Measurements from ENCODE around the gene UTS2B. TPM values are rescaled to one million over a fixed set of nuclear protein-coding genes. Genes with fewer than 3 reads are reported as not detected.

The UTS2B gene
- total and polyA plus RNA-seq, 12 donors = 0.07 to 0.69 (median 0.43) TPM; not detected in 5

DNA sequence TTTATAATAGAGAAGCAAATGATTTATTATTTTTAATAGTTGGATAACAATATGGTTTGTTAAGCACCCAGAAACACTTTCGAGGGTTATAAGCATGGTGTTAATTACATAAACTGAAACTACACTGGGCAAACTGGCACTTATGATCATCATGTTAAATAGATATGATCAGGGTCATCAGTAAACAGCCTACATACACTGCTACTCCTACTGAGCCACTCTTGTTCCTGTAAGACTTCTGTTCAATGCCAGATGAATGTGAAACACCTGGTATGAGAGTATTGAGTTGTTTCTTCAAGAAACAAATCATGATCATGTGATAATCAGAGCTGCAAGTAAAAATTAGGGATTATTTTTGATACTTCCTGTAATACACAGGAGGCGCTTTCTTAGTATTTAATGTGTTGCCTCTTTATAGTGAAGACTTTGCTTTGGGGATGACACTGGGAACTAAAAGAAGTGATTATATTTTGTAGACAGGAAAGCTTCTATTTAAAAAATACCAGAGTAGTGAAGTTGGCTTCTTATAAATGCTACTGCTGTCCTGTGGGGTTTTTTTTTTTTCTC is 32.3 kb upstream of the UTS2B start:
- H3K4me3 ChIP-seq = no peak overlapping the region
- H3K9me3 ChIP-seq (replicated peaks in 1 of 3) = no peaks in the 10 kb centered on the region
- 88 to 95% (median 90%) methylated on average over 2 of the region's 2 CpGs for WGBS, 4 donors
- no peaks in the 10 kb centered on the region for H3K27me3 ChIP-seq
- H3K4me1 ChIP-seq (replicated peaks in 1 of 2) = no peaks in the 10 kb centered on the region
- no peak overlapping the region for H3K27ac ChIP-seq
- no peak for DNase-seq
- intact Hi-C loops (cut with DNase I) = no loop called here
- TF ChIP-seq, protein P1, sequence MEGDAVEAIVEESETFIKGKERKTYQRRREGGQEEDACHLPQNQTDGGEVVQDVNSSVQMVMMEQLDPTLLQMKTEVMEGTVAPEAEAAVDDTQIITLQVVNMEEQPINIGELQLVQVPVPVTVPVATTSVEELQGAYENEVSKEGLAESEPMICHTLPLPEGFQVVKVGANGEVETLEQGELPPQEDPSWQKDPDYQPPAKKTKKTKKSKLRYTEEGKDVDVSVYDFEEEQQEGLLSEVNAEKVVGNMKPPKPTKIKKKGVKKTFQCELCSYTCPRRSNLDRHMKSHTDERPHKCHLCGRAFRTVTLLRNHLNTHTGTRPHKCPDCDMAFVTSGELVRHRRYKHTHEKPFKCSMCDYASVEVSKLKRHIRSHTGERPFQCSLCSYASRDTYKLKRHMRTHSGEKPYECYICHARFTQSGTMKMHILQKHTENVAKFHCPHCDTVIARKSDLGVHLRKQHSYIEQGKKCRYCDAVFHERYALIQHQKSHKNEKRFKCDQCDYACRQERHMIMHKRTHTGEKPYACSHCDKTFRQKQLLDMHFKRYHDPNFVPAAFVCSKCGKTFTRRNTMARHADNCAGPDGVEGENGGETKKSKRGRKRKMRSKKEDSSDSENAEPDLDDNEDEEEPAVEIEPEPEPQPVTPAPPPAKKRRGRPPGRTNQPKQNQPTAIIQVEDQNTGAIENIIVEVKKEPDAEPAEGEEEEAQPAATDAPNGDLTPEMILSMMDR (IDR thresholded peaks at IDR 0.05) = no peak
- TF ChIP-seq POLR2A (IDR thresholded peaks at IDR 0.05) = no peak
- peaks cover 0 to 35% of the 10 kb centered on the region in 2 donors for H3K36me3 ChIP-seq (replicated peaks in 1 of 2)

DNA sequence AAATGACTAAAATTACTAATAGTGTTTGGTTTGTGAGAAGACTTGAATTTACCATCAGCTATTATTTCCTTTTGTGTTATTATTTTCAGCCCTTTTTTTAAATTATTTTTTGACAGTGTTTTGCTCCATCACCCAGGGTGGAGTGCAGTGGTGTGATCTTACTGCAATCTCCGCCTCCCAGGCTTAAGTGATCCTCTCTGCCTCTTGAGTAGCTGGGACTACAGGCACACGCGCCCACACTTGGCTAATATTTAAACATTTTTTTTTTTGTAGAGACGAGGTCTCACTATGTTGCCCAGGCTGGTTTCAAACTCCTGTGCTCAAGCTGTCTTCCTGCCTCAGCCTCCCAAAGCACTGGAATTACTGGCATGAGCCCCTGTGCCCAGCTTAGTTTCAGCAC is 31.7 kb upstream of the UTS2B start:
- intact Hi-C loops (cut with DNase I) = no loop called here

DNA sequence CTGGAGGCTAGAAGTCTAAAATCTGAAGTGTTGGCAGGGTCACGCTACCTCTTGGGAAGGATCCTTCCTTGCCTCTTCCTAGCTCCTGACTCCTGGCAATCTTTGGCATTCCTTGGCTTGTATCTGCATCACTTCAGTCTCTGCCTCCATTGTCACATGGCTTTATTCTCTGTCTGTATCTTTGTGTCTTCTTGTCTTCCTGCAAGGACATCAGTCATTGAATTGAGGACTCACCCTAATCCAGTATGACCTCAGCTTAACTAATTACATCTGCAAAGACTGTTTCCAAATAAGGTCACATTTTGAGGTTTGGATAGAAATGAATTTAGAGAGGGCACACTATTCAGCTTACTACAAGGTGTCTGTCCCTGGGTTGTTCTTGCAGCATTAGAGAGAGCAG is 31.1 kb upstream of the UTS2B start:
- no peak overlapping the region for H3K4me3 ChIP-seq
- DNase-seq = no peak
- H3K27ac ChIP-seq = no peak overlapping the region
- no peak for TF ChIP-seq POLR2A (IDR thresholded peaks at IDR 0.05)
- TF ChIP-seq, protein P1 (IDR thresholded peaks at IDR 0.05) = no peak
- H3K27me3 ChIP-seq = no peaks in the 10 kb centered on the region
- WGBS, 4 donors = 91 to 100% (median 100%) methylated on average over 1 of the region's 1 CpG
- peaks cover 3 to 6% of the 10 kb centered on the region in 2 donors for H3K4me1 ChIP-seq (replicated peaks in 1 of 2)
- intact Hi-C loops (cut with DNase I) = no loop called here
- no peaks in the 10 kb centered on the region for H3K9me3 ChIP-seq (replicated peaks in 1 of 3)
- H3K36me3 ChIP-seq (replicated peaks in 1 of 2) = peaks cover 0 to 35% of the 10 kb centered on the region in 2 donors

More for the DNA sequence above, 31.7 kb upstream of the UTS2B start:
- Histone ChIP-seq H3K27ac (no peak overlapping the region), H3K4me3 (no peak overlapping the region), H3K36me3 (replicated peaks in 1 of 2) (peaks cover 0 to 35% of the 10 kb centered on the region in 2 donors), H3K4me1 (replicated peaks in 1 of 2) (peaks cover 0 to under 1% of the 10 kb centered on the region in 2 donors), H3K9me3 (replicated peaks in 1 of 3) (no peaks in the 10 kb centered on the region), H3K27me3 (no peaks in the 10 kb centered on the region)
- 90 to 98% (median 92%) methylated on average over 4 of the region's 4 CpGs for WGBS, 4 donors
- TF ChIP-seq, protein P1 (IDR thresholded peaks at IDR 0.05) = no peak
- no peak for TF ChIP-seq POLR2A (IDR thresholded peaks at IDR 0.05)
- DNase-seq = no peak

- peaks cover 6% of the 10 kb centered on the region in 2 donors for H3K4me1 ChIP-seq (replicated peaks in 1 of 2)
- no peak for DNase-seq
Measured at GRCh38 chr3:191360620-191361019, 30.3 kb upstream of the UTS2B start.

More at GRCh38 chr3:191360620-191361019, 30.3 kb upstream of the UTS2B start:
- no peak for TF ChIP-seq POLR2A (IDR thresholded peaks at IDR 0.05)
- TF ChIP-seq, protein P1 (IDR thresholded peaks at IDR 0.05) = no peak
- Histone ChIP-seq H3K4me3 (no peak overlapping the region), H3K27ac (no peak overlapping the region), H3K36me3 (replicated peaks in 1 of 2) (peaks cover 0 to 35% of the 10 kb centered on the region in 2 donors), H3K9me3 (replicated peaks in 1 of 3) (no peaks in the 10 kb centered on the region), H3K27me3 (no peaks in the 10 kb centered on the region)
- 88 to 98% (median 92%) methylated on average over 3 of the region's 3 CpGs for WGBS, 4 donors
- intact Hi-C loops (cut with DNase I) = no loop called here
